ENCODE results near the gene ZBTB1. TPM values are rescaled to one million over a fixed set of nuclear protein-coding genes. Genes with fewer than 3 reads are reported as not detected.

Gene ZBTB1
- total RNA-seq, 1 experiment from 2014 or later, result 24.7 TPM

DNA sequence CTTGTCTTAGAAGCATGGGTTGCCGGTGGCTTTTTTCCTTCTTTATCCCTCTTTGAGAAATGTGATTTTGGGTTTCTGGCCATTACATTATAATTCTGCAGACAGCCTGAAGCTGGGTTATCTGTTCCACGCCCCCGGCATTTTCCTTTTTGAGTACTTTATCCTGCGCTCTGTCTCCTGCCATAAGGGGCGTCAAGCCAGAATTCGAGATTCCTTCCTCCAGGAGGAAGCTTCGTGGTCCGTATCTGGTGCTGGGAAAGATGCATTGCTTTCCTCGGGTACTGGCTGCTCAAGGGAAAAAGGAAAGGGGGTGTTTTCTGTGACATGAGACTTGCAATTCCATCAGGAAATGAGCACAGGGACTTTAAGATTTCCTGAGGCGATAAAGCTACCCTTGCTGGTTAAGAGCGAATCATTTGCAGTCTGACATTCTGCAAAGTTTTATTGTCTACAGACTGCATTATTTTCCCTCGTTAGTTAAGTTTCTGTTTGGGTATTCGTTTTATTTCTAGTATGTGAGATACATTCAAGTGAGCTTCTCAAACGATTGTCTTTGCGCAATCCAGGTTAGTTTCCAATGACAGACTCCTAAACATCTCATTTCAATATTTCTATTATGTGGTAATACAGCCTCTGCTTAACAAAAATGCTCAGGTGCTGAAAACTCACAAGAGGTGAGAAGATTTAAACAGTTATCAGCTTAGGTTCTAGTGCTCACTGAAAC, 38.6 kb upstream of the ZBTB1 start:
- DNase-seq (ENCODE audit: low spot score), result peak; percentile 36
- ChIA-PET POLR2A (interaction anchor here (1.0 to 2.1 kb wide), 4 partner anchors 39 to 166 kb away, joined by 3 to 14 read pairs (median 4); partner anchors contain the start of genes MTHFD1 and ZBTB1), CTCF (interaction anchor here (0.7 to 2.2 kb wide), 13 partner anchors 13 to 500 kb away, joined by 3 to 9 read pairs (median 3); no protein-coding TSS in a partner anchor)
- peak overlapping the region; percentile 80 for H3K4me3 Mint-ChIP-seq
- H3K27me3 Mint-ChIP-seq (ENCODE audit: low read depth), result peaks cover 3% of the 10 kb centered on the region
- TF ChIP-seq ZNF423 (CRISPR knock-in tag; IDR thresholded peaks at IDR 0.05), result no peak
- no peaks in the 10 kb centered on the region for H3K9me3 Mint-ChIP-seq
- peaks cover 3% of the 10 kb centered on the region for H3K36me3 Mint-ChIP-seq
- ATAC-seq, result peak; percentile 42
- peaks cover 12% of the 10 kb centered on the region for H3K4me1 Mint-ChIP-seq
- peak overlapping the region; percentile 61 for H3K27ac Mint-ChIP-seq

DNA sequence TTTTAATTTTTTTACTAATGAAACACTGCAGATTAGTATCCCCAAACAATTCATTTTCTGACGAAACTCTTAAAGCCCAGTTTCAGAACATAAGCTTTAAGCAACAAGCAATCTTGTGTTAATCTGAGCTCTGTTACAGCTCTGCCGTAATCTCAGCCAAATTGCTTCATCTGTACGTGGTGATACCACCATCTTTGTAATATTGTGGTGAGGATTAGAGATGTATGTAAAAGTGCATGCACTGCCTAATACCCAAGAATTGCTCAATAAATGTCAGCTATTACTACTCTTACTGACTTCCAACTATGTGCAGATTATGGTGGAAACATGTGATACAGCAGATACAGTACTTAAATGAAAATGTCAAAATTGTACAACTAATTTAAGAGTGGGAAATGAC, 37.5 kb upstream of the ZBTB1 start:
- Mint-ChIP-seq H3K9me3 (no peaks in the 10 kb centered on the region), H3K27ac (no peak overlapping the region), H3K36me3 (no peaks in the 10 kb centered on the region), H3K4me3 (no peak overlapping the region), H3K4me1 (peaks cover 17% of the 10 kb centered on the region), H3K27me3 (ENCODE audit: low read depth) (peaks cover 3% of the 10 kb centered on the region)
- ChIA-PET POLR2A (interaction anchor here (2.1 kb wide), 1 partner anchor 38 kb away, joined by 14 read pairs; the partner anchor contains the start of gene ZBTB1), CTCF (interaction anchor here (1.3 to 2.2 kb wide), 3 partner anchors 43 to 44 kb away, joined by 3 to 9 read pairs (median 5); no protein-coding TSS in a partner anchor)
- ATAC-seq (no peak), DNase-seq (ENCODE audit: low spot score) (no peak)
- TF ChIP-seq ZNF219 (CRISPR knock-in tag; IDR thresholded peaks at IDR 0.05; ENCODE audit: borderline replicate concordance), result no peak

DNA sequence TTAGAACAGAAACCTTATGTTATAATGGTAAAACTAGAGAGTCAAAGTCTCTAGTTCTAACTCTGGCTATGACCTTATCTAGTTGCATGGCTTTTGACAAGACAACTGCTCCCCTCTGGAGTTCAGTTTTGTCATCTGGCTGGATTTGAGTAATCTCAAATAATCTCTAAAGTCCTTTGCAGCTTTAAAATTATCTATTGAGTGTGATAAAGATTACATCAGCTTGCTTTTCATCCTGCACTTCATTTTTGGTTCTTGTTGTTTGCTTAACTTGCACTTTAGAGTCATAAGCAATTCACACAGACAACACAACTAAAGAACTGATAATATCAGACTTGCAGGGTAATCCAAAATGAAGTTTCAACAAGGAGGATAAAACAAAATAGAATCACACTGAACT, 37.0 kb upstream of the ZBTB1 start:
- peaks cover 3% of the 10 kb centered on the region for H3K27me3 Mint-ChIP-seq (ENCODE audit: low read depth)
- no peak overlapping the region for H3K4me3 Mint-ChIP-seq
- CTCF ChIA-PET, result interaction anchor here (1.3 to 2.2 kb wide), 2 partner anchors 42 to 43 kb away, joined by 3 to 5 read pairs; no protein-coding TSS in a partner anchor
- H3K27ac Mint-ChIP-seq, result no peak overlapping the region
- POLR2A ChIA-PET, result interaction anchor here (2.1 kb wide), 1 partner anchor 38 kb away, joined by 14 read pairs; the partner anchor contains the start of gene ZBTB1
- H3K36me3 Mint-ChIP-seq, result no peaks in the 10 kb centered on the region
- no peak for TF ChIP-seq NFATC4 (CRISPR knock-in tag; IDR thresholded peaks at IDR 0.05)
- TF ChIP-seq, protein P1, sequence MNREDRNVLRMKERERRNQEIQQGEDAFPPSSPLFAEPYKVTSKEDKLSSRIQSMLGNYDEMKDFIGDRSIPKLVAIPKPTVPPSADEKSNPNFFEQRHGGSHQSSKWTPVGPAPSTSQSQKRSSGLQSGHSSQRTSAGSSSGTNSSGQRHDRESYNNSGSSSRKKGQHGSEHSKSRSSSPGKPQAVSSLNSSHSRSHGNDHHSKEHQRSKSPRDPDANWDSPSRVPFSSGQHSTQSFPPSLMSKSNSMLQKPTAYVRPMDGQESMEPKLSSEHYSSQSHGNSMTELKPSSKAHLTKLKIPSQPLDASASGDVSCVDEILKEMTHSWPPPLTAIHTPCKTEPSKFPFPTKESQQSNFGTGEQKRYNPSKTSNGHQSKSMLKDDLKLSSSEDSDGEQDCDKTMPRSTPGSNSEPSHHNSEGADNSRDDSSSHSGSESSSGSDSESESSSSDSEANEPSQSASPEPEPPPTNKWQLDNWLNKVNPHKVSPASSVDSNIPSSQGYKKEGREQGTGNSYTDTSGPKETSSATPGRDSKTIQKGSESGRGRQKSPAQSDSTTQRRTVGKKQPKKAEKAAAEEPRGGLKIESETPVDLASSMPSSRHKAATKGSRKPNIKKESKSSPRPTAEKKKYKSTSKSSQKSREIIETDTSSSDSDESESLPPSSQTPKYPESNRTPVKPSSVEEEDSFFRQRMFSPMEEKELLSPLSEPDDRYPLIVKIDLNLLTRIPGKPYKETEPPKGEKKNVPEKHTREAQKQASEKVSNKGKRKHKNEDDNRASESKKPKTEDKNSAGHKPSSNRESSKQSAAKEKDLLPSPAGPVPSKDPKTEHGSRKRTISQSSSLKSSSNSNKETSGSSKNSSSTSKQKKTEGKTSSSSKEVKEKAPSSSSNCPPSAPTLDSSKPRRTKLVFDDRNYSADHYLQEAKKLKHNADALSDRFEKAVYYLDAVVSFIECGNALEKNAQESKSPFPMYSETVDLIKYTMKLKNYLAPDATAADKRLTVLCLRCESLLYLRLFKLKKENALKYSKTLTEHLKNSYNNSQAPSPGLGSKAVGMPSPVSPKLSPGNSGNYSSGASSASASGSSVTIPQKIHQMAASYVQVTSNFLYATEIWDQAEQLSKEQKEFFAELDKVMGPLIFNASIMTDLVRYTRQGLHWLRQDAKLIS (CRISPR knock-in tag; IDR thresholded peaks at IDR 0.05; ENCODE audit: borderline replicate concordance), result no peak
- no peak for TF ChIP-seq SMAD4 (CRISPR knock-in tag; IDR thresholded peaks at IDR 0.05)
- TF ChIP-seq TCF7 (CRISPR knock-in tag; IDR thresholded peaks at IDR 0.05; ENCODE audit: low read depth), result no peak
- no peak for TF ChIP-seq KAT7 (CRISPR knock-in tag; IDR thresholded peaks at IDR 0.05; ENCODE audit: borderline replicate concordance)
- TF ChIP-seq HMGA2 (CRISPR knock-in tag; IDR thresholded peaks at IDR 0.05), result no peak
- TF ChIP-seq RORB (CRISPR knock-in tag; IDR thresholded peaks at IDR 0.05), result no peak
- TF ChIP-seq GTF2I (CRISPR knock-in tag; conservative IDR thresholded peaks at IDR 0.05), result no peak
- no peak for TF ChIP-seq CREM (CRISPR knock-in tag; IDR thresholded peaks at IDR 0.05)
- no peak for TF ChIP-seq EMX1 (CRISPR knock-in tag; IDR thresholded peaks at IDR 0.05)
- TF ChIP-seq ZNF396 (CRISPR knock-in tag; IDR thresholded peaks at IDR 0.05; ENCODE audit: borderline replicate concordance), result no peak
- ATAC-seq, result no peak
- H3K4me1 Mint-ChIP-seq, result peaks cover 17% of the 10 kb centered on the region
- no peaks in the 10 kb centered on the region for H3K9me3 Mint-ChIP-seq
- no peak for DNase-seq (ENCODE audit: low spot score)

DNA sequence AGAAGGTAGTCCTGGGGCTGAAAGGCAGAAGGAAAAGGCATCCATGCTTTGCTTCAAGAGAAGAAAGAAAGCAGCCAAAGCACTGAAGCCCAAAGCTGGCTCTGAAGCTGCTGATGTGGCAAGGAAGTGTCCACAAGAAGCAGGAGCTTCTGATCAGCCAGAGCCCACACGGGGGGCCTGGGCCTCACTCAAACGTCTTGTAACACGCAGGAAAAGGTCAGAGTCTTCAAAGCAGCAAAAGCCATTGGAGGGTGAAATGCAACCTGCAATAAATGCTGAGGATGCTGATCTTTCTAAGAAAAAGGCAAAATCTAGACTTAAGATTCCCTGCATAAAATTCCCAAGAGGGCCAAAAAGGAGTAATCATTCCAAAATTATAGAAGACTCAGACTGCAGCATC, 36.1 kb upstream of the ZBTB1 start:
- H3K27ac Mint-ChIP-seq, result no peak overlapping the region
- DNase-seq (ENCODE audit: low spot score) (no peak), ATAC-seq (no peak)
- TF ChIP-seq PRRX2 (CRISPR knock-in tag; IDR thresholded peaks at IDR 0.05) (no peak), RORB (CRISPR knock-in tag; IDR thresholded peaks at IDR 0.05) (no peak), FOXP1 (CRISPR knock-in tag; IDR thresholded peaks at IDR 0.05; ENCODE audit: borderline replicate concordance) (no peak)
- TF ChIP-seq, protein P2, sequence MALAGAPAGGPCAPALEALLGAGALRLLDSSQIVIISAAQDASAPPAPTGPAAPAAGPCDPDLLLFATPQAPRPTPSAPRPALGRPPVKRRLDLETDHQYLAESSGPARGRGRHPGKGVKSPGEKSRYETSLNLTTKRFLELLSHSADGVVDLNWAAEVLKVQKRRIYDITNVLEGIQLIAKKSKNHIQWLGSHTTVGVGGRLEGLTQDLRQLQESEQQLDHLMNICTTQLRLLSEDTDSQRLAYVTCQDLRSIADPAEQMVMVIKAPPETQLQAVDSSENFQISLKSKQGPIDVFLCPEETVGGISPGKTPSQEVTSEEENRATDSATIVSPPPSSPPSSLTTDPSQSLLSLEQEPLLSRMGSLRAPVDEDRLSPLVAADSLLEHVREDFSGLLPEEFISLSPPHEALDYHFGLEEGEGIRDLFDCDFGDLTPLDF (CRISPR knock-in tag; IDR thresholded peaks at IDR 0.05), result no peak
- TF ChIP-seq, protein P3, sequence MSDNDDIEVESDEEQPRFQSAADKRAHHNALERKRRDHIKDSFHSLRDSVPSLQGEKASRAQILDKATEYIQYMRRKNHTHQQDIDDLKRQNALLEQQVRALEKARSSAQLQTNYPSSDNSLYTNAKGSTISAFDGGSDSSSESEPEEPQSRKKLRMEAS (CRISPR knock-in tag; IDR thresholded peaks at IDR 0.05), result no peak
- POLR2A ChIA-PET, result no interaction called here
- peaks cover 17% of the 10 kb centered on the region for H3K4me1 Mint-ChIP-seq
- H3K9me3 Mint-ChIP-seq, result no peaks in the 10 kb centered on the region
- CTCF ChIA-PET, result interaction anchor here (1.3 kb wide), 1 partner anchor 43 kb away, joined by 3 read pairs; no protein-coding TSS in a partner anchor
- no peaks in the 10 kb centered on the region for H3K36me3 Mint-ChIP-seq
- peaks cover 3% of the 10 kb centered on the region for H3K27me3 Mint-ChIP-seq (ENCODE audit: low read depth)
- no peak overlapping the region for H3K4me3 Mint-ChIP-seq
